22Rv1 (cell line): ENCODE data around the gene LSM4.

Experiments used
- ZFX ChIP-seq: fragments of 450-650 bp; IDR thresholded peaks from 2 replicates; pipeline ENCODE4 v1.6.1; 2017; ENCODE audit warnings: antibody characterized with exemption, borderline replicate concordance
- TF ChIP-seq, protein P1 (sequence below): fragments of 450-650 bp; IDR thresholded peaks from 2 replicates; pipeline ENCODE4 v1.5.1; 2017; ENCODE audit warnings: mild to moderate bottlenecking

GRCh38 chr19:18348171-18348570, 25.3 kb upstream of the LSM4 start:
- TF ChIP-seq, protein P1, sequence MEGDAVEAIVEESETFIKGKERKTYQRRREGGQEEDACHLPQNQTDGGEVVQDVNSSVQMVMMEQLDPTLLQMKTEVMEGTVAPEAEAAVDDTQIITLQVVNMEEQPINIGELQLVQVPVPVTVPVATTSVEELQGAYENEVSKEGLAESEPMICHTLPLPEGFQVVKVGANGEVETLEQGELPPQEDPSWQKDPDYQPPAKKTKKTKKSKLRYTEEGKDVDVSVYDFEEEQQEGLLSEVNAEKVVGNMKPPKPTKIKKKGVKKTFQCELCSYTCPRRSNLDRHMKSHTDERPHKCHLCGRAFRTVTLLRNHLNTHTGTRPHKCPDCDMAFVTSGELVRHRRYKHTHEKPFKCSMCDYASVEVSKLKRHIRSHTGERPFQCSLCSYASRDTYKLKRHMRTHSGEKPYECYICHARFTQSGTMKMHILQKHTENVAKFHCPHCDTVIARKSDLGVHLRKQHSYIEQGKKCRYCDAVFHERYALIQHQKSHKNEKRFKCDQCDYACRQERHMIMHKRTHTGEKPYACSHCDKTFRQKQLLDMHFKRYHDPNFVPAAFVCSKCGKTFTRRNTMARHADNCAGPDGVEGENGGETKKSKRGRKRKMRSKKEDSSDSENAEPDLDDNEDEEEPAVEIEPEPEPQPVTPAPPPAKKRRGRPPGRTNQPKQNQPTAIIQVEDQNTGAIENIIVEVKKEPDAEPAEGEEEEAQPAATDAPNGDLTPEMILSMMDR: no peak
- TF ChIP-seq ZFX: no peak
